Esophagus squamous epithelium (tissue), 5 donors: Measurements from ENCODE around the gene CCDC185. TPM values are rescaled to one million over a fixed set of nuclear protein-coding genes. Genes with fewer than 3 reads are reported as not detected.

ENCODE experiments used
- DNase-seq: peaks from one replicate; lab custom pipeline; 2025; lab: John Stamatoyannopoulos, UW
- H3K27ac ChIP-seq, 4 donors: fragments of 200-600 bp; sonication (generic); one replicate each; pipeline ENCODE4 v1.5.1; 2016 to 2019; ENCODE audit warnings: mild to moderate bottlenecking in 1 of 4
- H3K27me3 ChIP-seq, 4 donors: fragments of 200-600 bp; sonication (generic); 1 replicate in 3 of 4; 2 replicates in 1 of 4; pipeline versions ENCODE4 v1.5.1 to v1.6.0; 2017 to 2021; ENCODE audit warnings: antibody characterized with exemption in 1 of 4
- H3K36me3 ChIP-seq, 3 donors: fragments of 200-600 bp; sonication (generic); one replicate each; pipeline ENCODE4 v1.5.1; 2016 to 2019
- H3K4me1 ChIP-seq, 3 donors: fragments of 200-600 bp; sonication (generic); one replicate each; pipeline ENCODE4 v1.5.1; 2017 to 2019
- H3K4me3 ChIP-seq, 4 donors: fragments of 200-600 bp; sonication (generic); 1 replicate in 3 of 4; 2 replicates in 1 of 4; pipeline ENCODE4 v1.5.1; 2016 to 2019; ENCODE audit warnings: mild to moderate bottlenecking in 2 of 4, moderate library complexity in 1 of 4
- H3K9me3 ChIP-seq, 3 donors: fragments of 200-600 bp; sonication (generic); one replicate each; pipeline ENCODE4 v1.5.1; 2016 to 2019
- POLR2A ChIP-seq, 4 donors: fragments of 450-650 bp; IDR thresholded peaks; one replicate each; pipeline ENCODE4 v1.6.1; 2017; ENCODE audit warnings: antibody characterized with exemption in 4 of 4, mild to moderate bottlenecking in 4 of 4, moderate library complexity in 3 of 4
- WGBS, 2 donors: methylation state at CpG; one replicate each; pipeline ENCODE4 v1.1.5; 2018; 5-methylcytosine and 5-hydroxymethylcytosine counted together
- intact Hi-C: fragments of 100-400 bp; cut with DNase I; formaldehyde crosslinking; loops from one replicate; pipeline ENCODE4 v1.15.0; 2022
- small RNA-seq, 4 donors: library from RNA; depleted of rRNA; stranded (forward); fragments of <200 nt; gene quantifications; one replicate each; pipeline ENCODE3, GENCODE V24; 2016
- total RNA-seq, 4 donors: library from RNA; depleted of rRNA; stranded (reverse); fragments of >200 nt; gene quantifications; one replicate each; pipeline ENCODE4 v1.1.0, GENCODE V29; 2016
- TF ChIP-seq, protein P1 (sequence below), 6 experiments: fragments of 450-650 bp in 4 of 6; fragments of 200-600 bp in 2 of 6; sonication (generic) in 2 of 6; IDR thresholded peaks; one replicate each; pipeline ENCODE4 v1.5.1; 2016 to 2019; ENCODE audit warnings: antibody characterized with exemption in 6 of 6, mild to moderate bottlenecking in 4 of 6, moderate library complexity in 4 of 6
- donor health status: DM: yes; HTN: yes; CAD: no.

CCDC185 gene
- total RNA-seq, 4 donors from 2014 or later = 0.13 TPM; not detected in 3

DNA sequence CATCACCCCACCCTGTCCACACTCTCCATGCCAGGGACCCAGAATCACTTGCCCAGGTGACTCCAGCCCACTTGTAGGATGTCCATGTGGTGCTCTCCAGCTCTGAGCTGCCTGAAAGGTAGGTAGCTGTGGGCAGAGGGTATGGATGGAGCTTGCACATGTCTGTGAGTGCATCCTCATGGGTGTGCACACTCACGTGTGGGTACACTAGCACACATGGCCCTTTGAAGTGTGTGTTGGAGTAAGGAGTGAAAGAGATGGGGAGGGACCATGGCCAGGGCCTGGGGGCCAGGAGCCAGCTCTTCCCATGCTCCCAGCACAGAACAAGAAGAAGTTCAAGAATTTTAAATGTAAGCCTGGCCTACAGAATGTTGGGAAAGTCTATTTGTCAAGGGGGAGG, 50.2 kb downstream of the CCDC185 start:
- no peaks in the 10 kb centered on the region for H3K9me3 ChIP-seq
- WGBS, 2 donors = 100% methylated on average over 1 of the region's 1 CpG; no CpG with 5 or more reads in 1 of the 2 donors
- H3K4me3 ChIP-seq = no peak overlapping the region
- H3K27me3 ChIP-seq = peaks cover 0 to 6% (median 0%) of the 10 kb centered on the region in 4 donors
- no peak for DNase-seq
- H3K36me3 ChIP-seq = no peaks in the 10 kb centered on the region
- TF ChIP-seq POLR2A (IDR thresholded peaks at IDR 0.05) = no peak
- TF ChIP-seq, protein P1, sequence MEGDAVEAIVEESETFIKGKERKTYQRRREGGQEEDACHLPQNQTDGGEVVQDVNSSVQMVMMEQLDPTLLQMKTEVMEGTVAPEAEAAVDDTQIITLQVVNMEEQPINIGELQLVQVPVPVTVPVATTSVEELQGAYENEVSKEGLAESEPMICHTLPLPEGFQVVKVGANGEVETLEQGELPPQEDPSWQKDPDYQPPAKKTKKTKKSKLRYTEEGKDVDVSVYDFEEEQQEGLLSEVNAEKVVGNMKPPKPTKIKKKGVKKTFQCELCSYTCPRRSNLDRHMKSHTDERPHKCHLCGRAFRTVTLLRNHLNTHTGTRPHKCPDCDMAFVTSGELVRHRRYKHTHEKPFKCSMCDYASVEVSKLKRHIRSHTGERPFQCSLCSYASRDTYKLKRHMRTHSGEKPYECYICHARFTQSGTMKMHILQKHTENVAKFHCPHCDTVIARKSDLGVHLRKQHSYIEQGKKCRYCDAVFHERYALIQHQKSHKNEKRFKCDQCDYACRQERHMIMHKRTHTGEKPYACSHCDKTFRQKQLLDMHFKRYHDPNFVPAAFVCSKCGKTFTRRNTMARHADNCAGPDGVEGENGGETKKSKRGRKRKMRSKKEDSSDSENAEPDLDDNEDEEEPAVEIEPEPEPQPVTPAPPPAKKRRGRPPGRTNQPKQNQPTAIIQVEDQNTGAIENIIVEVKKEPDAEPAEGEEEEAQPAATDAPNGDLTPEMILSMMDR (IDR thresholded peaks at IDR 0.05) = no peak
- no peak overlapping the region for H3K27ac ChIP-seq
- H3K4me1 ChIP-seq = no peaks in the 10 kb centered on the region
- intact Hi-C loops = no loop called here

DNA sequence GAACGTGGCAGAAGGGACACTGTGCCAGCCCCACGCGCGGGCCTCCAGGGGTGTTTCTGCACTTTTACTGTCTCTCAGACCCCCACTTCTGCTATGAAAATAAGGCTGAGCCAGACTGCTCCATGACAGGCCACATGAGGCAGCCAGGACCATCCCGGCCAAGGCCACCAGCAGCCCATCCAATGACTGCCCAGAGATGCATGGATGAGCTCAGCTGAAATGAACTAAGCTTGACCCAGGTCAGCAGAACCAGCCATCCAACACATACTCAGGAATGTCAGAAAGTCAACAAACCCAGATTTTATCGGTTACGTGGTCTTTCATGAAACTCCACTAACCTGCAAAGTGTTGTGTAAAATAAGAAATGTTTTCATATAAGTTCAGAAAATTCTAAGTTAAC, 51.2 kb downstream of the CCDC185 start:
- Histone ChIP-seq H3K4me1 (no peaks in the 10 kb centered on the region), H3K9me3 (no peaks in the 10 kb centered on the region), H3K36me3 (no peaks in the 10 kb centered on the region), H3K27ac (no peak overlapping the region), H3K4me3 (no peak overlapping the region), H3K27me3 (peaks cover 0 to 6% (median 0%) of the 10 kb centered on the region in 4 donors)
- DNase-seq = no peak
- intact Hi-C loops = no loop called here
- 81 to 96% methylated on average over 3 to 7 of the region's 7 CpGs for WGBS, 2 donors
- TF ChIP-seq, protein P1 (IDR thresholded peaks at IDR 0.05) = no peak
- no peak for TF ChIP-seq POLR2A (IDR thresholded peaks at IDR 0.05)

Small RNA genes within 50 kb of the gene (small RNA-seq; reads per million reads assigned to genes)
- gene RNU4-57P = 0 reads per million in 4 donors

Other genes with a start within 250 kb of the CCDC185 start
- gene SUSD4, start 29.2 kb upstream of the CCDC185 start, total RNA-seq = 10 to 100 TPM; 42.7 to 50.6 (median 46.5) TPM